CD1c-positive myeloid dendritic cell (primary cell): ENCODE results near the gene ZNF792.
A peak's percentile ranks its signal among the peaks of the same experiment; 100 is the strongest.
"Not testable (repeated sequence)": the region's sequence is repeated elsewhere in the genome, so short reads cannot be mapped to it uniquely, and the experiment has no call there.

Experiments
- DNase-seq: peaks from one replicate; pipeline ENCODE4 v3.0.0-alpha.2; 2016; ENCODE audit errors: extremely low spot score

ZNF792 gene

GRCh38 chr19:34998777-34999497 is 34.9 kb upstream of the ZNF792 start:
- DNase-seq: no peak

GRCh38 chr19:34998224-34998623 is 34.2 kb upstream of the ZNF792 start:
- not testable (repeated sequence) for DNase-seq

- no peak for DNase-seq
Measured at GRCh38 chr19:34997071-34997617, 33.1 kb upstream of the ZNF792 start.

- no peak for DNase-seq
Measured at GRCh38 chr19:34995551-34995950, 31.5 kb upstream of the ZNF792 start.

- DNase-seq: no peak
Measured at GRCh38 chr19:34994643-34995541, 30.9 kb upstream of the ZNF792 start.

- DNase-seq: no peak
Measured at GRCh38 chr19:34994286-34994642, 30.2 kb upstream of the ZNF792 start.

GRCh38 chr19:34992582-34992981 is 28.6 kb upstream of the ZNF792 start:
- not testable (repeated sequence) for DNase-seq

- DNase-seq: no peak
Measured at GRCh38 chr19:34991542-34992333, 27.7 kb upstream of the ZNF792 start.

GRCh38 chr19:34990578-34991192 is 26.7 kb upstream of the ZNF792 start:
- DNase-seq: no peak

GRCh38 chr19:34989298-34989697 is 25.3 kb upstream of the ZNF792 start:
- no peak for DNase-seq

- no peak for DNase-seq
Measured at GRCh38 chr19:34988119-34988518, 24.1 kb upstream of the ZNF792 start.

GRCh38 chr19:34985249-34986022 is 21.4 kb upstream of the ZNF792 start:
- no peak for DNase-seq

- DNase-seq: no peak
Measured at GRCh38 chr19:34984287-34984686, 20.3 kb upstream of the ZNF792 start.

GRCh38 chr19:34983786-34984185 is 19.8 kb upstream of the ZNF792 start:
- no peak for DNase-seq

GRCh38 chr19:34982275-34982674 is 18.2 kb upstream of the ZNF792 start:
- no peak for DNase-seq

- DNase-seq: no peak
Measured at GRCh38 chr19:34979819-34980640, 16.0 kb upstream of the ZNF792 start.

- no peak for DNase-seq
Measured at GRCh38 chr19:34976611-34977010, 12.6 kb upstream of the ZNF792 start.

- no peak for DNase-seq
Measured at GRCh38 chr19:34975056-34975455, 11.0 kb upstream of the ZNF792 start.

GRCh38 chr19:34974646-34975045 is 10.6 kb upstream of the ZNF792 start:
- peak; percentile 55 for DNase-seq

- DNase-seq: no peak
Measured at GRCh38 chr19:34972163-34972705, 8.2 kb upstream of the ZNF792 start.
